Suppressor macrophage (primary cell): ENCODE results near the gene KCNG2.
"Not testable (repeated sequence)": the region's sequence is repeated elsewhere in the genome, so short reads cannot be mapped to it uniquely, and the experiment has no call there.

Experiments
- DNase-seq, 4 experiments: peaks; one replicate each; pipeline ENCODE4 v3.0.0-alpha.2; 2020 to 2022

The KCNG2 gene

DNA sequence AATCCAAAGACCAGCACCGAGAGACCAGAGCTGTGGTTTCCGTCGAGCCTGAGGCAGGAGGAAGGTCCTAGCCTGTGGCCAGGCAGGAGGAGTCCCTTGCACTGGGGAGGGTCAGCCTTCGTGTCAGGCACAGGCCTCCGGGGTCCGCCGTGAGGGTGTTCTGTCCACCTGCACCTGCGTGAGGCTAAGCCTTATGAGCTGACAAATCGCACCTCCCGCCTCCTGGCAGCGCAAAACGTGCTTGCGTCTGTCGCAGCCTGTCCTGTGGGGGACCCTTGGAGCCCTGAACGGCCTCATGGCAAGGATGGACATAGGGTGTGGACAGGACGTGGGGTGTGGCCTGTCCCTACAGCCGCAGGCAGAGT lies 73.3 kb downstream of the KCNG2 start:
- DNase-seq = no peak

GRCh38 chr18:79871481-79872091 lies 73.8 kb downstream of the KCNG2 start:
- DNase-seq = no peak

GRCh38 chr18:79872527-79873444 lies 75.0 kb downstream of the KCNG2 start:
- no peak for DNase-seq

DNA sequence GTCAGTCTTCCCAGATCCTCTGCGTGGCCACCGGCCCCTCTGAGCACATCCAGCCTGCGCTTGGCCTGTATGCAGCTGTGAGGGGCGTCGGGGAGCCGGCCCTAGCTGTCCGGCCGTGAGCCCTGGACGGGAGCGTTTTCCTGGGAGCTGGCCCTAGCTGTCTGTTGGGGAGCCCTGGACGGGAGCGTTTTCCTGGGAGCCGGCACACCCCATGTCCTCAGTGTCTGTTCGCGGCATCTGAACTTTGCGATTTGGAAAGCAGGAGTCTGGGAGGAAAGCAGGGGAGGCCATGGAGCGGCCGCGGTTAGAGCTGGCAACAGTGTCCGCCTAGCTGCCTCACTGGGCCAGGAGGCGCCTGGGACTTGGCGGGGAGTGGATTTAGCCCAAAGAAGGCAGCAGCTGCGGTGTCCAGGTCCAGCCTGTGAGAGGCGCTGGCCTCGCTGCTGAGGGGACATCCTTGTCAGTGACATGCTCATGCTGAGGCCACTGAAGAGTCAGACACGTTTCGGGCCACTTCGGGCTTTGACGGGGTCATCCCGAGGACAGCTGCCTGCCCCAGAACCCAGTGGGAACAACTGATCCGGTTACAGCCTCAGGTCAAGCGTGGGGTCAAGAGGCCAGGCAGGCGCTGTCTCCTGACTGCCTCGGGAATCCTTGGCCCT lies 75.8 kb downstream of the KCNG2 start:
- DNase-seq = no peak

GRCh38 chr18:79874553-79875530 lies 77.1 kb downstream of the KCNG2 start:
- DNase-seq = no peak

DNA sequence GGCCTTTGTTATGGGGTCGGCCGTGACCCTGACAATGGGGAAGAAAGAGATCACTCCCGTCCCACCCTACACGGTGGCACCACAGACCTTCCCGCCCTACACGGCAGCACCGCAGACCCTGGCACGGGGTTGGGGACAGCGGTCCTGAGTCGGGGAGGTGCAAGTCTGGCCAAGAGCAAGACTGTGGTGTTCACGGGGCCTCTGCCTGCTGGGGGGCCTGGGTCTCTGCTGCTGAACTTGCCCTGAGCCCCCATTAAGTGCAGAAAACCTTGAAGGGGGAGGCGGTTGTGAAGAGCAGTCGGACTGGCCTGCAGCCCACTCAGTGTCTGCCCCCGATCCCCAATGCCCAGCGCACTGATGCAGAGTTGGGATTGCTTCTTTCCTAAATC lies 77.8 kb downstream of the KCNG2 start:
- no peak for DNase-seq

- DNase-seq = no peak
Measured at GRCh38 chr18:79875931-79876461, 78.3 kb downstream of the KCNG2 start.

DNA sequence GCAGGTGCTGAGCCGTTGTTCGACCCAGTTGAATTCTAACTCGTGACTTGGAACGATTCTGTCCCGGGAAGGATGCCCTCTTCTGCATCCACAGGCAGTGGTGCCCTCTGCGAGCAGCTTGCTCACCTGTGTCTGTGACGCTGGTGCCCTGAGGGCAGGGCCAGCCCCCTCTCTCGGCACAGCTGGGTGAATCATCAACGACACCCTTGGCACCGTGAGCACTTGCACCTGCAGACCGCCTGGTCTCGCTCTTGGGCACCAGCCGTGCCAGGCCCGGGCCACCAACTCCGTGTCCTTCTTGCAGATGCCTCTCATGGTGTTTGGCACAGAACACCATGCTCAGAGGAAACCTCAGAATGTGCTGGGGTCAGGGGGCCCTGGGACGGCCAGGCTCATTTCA lies 78.8 kb downstream of the KCNG2 start:
- no peak for DNase-seq

- no peak for DNase-seq
Measured at GRCh38 chr18:79877163-79878091, 79.7 kb downstream of the KCNG2 start.

- not testable (repeated sequence) for DNase-seq
Measured at GRCh38 chr18:79878246-79878645, 80.5 kb downstream of the KCNG2 start.

DNA sequence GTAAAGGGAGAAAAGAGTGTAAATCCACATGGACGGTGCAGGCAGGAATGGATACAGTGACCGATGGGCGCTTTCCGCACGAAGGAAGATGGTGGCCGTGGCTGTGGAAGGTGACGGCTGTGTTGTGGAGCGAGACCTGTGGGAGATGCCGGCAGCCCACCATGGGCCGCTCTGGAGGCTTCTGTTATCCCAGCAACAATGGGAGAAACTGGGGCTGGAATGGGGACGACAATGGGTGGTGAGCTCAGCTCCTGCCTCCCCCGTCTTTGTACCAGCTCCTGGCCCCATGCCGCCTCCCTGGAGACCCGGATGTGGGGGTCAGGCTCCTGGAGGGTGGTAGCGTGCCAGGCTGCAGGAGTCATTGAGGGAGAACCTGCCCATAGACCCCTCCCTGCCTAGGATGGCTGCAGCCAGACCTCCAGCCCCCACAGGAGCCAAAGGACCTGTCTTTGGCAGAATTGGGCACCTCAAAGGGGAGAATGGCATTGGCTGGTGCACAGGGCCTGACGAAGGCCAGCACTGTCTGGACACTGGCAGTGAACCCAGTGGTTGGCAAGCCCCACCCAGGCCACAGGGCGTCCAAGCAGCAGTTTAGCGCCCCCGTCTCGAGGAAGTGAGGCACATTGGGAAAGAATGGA lies 81.1 kb downstream of the KCNG2 start:
- no peak for DNase-seq

DNA sequence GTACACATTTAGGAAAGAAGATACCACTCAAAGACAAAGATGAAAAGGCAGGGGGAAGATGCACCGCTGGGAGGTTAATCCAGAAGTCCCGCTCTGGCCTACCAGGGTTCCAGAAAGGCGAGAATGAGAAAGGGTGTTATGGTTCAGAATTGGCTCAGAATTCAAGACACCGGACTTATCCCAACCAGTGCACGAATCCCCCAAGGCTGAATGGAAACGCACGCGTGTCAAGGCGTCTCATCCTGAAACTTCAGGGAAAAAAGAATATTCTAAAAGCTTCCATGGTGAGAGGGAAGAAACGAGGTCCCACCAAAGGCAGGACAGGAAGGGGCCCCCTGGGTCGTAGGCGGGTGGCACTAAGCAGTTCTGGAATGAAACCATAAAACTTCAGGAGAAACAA lies 81.8 kb downstream of the KCNG2 start:
- DNase-seq = no peak

DNA sequence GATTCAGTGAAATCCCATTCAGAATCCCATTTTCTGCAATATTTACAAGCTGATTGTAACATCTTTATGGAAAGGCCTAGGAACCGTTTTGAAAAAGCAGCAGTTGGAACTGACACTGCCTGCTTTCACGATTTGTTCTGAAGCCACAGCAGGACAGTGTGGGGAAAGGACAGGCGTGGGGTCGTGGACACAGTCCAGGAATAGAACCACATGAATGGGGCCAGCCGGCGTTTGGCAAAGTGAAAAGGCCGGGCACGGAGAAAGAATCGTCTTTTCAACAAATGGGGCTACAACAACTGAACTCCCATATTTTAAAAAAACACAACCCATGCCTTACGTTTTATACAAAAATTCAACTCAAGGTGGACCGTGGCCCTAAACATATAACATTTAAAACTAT lies 84.0 kb downstream of the KCNG2 start:
- DNase-seq = no peak

DNA sequence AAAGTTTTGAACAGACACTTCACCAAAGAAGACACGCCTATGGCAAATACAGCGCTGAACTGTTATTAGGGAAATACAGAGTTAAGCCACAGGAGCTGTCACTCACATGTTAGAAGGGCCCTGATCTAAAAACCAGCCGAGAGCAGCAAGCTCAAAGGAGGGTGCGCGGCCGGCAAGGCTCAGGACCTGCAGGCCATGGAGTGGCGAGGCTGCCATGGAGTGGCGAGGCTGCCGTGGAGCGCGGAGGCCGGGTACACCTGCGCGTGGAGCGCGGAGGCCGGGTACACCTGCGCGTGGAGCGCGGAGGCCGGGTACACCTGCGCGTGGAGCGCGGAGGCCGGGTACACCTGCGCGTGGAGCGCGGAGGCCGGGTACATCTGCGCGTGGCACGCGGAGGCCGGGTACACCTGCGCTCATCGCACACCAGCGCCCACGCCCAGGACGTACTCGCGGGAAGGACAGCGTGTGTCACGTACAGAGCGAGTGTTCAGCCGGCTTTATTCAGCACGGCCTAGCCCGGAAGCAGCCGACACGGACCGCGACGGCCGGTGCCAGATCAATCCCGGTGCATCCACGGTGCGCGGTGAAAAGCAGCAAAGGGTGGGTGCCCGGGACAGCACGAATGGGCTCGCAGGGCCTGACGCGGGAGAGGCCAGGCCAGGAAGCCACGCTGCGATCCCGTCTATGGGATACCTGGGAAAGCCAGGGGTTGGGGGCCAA lies 84.9 kb downstream of the KCNG2 start:
- no peak for DNase-seq

DNA sequence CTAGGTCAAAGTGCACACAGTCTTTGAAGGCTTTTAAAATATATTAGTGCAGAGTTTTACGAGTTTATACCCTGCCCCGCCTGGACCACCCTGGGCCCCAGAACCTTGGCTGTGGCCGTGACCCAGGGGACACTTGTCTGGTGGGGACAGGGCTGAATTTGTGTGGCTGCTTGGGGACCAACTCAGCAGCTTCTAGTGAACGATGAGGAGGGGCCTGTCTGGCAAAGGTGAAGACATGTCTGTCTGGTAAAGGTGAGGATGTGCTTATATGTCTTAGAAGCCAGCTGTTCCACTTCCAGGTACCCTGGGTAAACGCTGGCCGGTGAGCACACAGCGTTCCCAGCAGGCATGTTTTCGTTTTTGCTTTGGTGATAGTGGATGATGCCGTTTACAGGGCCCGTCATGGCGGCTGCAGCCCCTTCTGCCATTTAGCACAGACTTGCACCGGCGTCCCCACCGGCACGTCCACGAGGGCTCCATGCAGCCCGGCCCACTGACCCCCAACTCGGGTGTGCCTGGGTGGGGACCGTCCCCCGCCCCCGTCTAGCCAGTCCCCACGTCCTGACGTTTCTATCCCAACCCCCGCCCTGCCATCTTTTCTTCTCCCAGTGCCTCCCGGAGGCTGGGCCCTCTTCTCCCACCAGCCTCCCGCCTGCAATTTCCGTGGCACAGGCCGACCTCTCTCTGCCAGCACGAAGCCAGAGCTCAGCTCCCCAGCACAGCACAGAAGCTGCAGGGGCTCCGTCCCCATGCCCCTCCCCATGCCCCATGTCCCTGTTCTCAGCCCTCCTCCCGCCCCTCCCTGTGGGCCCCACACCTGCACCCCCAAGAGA lies 85.9 kb downstream of the KCNG2 start:
- DNase-seq = no peak

GRCh38 chr18:79884294-79884962 lies 86.7 kb downstream of the KCNG2 start:
- DNase-seq = no peak

- DNase-seq = no peak
Measured at GRCh38 chr18:79884963-79885728, 87.4 kb downstream of the KCNG2 start.
